Measurements from ENCODE around the gene DSG3.

DSG3 gene

GRCh38 chr18:31430554-31430953 lies 17.0 kb upstream of the DSG3 start:
- no peak for DNase-seq

GRCh38 chr18:31432316-31432715 lies 15.2 kb upstream of the DSG3 start:
- DNase-seq: no peak

- no peak for DNase-seq
Observed at GRCh38 chr18:31436825-31437224, 10.7 kb upstream of the DSG3 start.

- no peak for DNase-seq
Observed at GRCh38 chr18:31438402-31438801, 9.1 kb upstream of the DSG3 start.

- DNase-seq: no peak
Observed at GRCh38 chr18:31439807-31440325, 7.7 kb upstream of the DSG3 start.

- no peak for DNase-seq
Observed at GRCh38 chr18:31440787-31441186, 6.8 kb upstream of the DSG3 start.

GRCh38 chr18:31441493-31441892 lies 6.0 kb upstream of the DSG3 start:
- no peak for DNase-seq

GRCh38 chr18:31444142-31444541 lies 3.4 kb upstream of the DSG3 start:
- DNase-seq: no peak

GRCh38 chr18:31445908-31446307 lies 1.6 kb upstream of the DSG3 start:
- no peak for DNase-seq

- no peak for DNase-seq
Observed at GRCh38 chr18:31446854-31447253, 687 bp upstream of the DSG3 start.

GRCh38 chr18:31450409-31450808 lies 2.9 kb downstream of the DSG3 start:
- DNase-seq: no peak

GRCh38 chr18:31451625-31452024 lies 4.1 kb downstream of the DSG3 start:
- DNase-seq: no peak

- no peak for DNase-seq
Observed at GRCh38 chr18:31454066-31454708, 6.6 kb downstream of the DSG3 start.

GRCh38 chr18:31469629-31470028 lies 22.1 kb downstream of the DSG3 start:
- no peak for DNase-seq

- no peak for DNase-seq
Observed at GRCh38 chr18:31478688-31479087, 31.1 kb downstream of the DSG3 start.

GRCh38 chr18:31482051-31482450 lies 34.5 kb downstream of the DSG3 start:
- no peak for DNase-seq

GRCh38 chr18:31483396-31483795 lies 35.9 kb downstream of the DSG3 start:
- no peak for DNase-seq

- DNase-seq: no peak
Observed at GRCh38 chr18:31484461-31484860, 36.9 kb downstream of the DSG3 start.

- no peak for DNase-seq
Observed at GRCh38 chr18:31486165-31486564, 38.6 kb downstream of the DSG3 start.

- no peak for DNase-seq
Observed at GRCh38 chr18:31487246-31488015, 39.9 kb downstream of the DSG3 start.

GRCh38 chr18:31489311-31489710 lies 41.8 kb downstream of the DSG3 start:
- no peak for DNase-seq

- DNase-seq: no peak
Observed at GRCh38 chr18:31490387-31490786, 42.8 kb downstream of the DSG3 start.

GRCh38 chr18:31490833-31491232 lies 43.3 kb downstream of the DSG3 start:
- no peak for DNase-seq

- no peak for DNase-seq
Observed at GRCh38 chr18:31491586-31491985, 44.0 kb downstream of the DSG3 start.

- DNase-seq: no peak
Observed at GRCh38 chr18:31492671-31493070, 45.1 kb downstream of the DSG3 start.
